Progenitor cell of endocrine pancreas (in vitro differentiated cells): ENCODE measurements around the gene NDST1. TPM values are rescaled to one million over a fixed set of nuclear protein-coding genes. Genes with fewer than 3 reads are reported as not detected.
A peak's percentile ranks its signal among the peaks of the same experiment; 100 is the strongest.

Source experiments
- DNase-seq: peaks from one replicate; pipeline ENCODE4 v3.0.0; 2021; ENCODE audit warnings: low spot score; ENCODE audit not compliant: unreplicated experiment
- H3K27ac Mint-ChIP-seq: 2 replicates; pipeline ENCODE4 v1.8.0; 2021; ENCODE audit warnings: mild to moderate bottlenecking, moderate library complexity, mixed read lengths
- H3K27me3 Mint-ChIP-seq: 2 replicates; pipeline ENCODE4 v1.8.0; 2021; ENCODE audit warnings: mixed read lengths
- H3K36me3 Mint-ChIP-seq: 2 replicates; pipeline ENCODE4 v1.8.0; 2022; ENCODE audit warnings: mixed read lengths; ENCODE audit not compliant: insufficient read depth
- H3K4me1 Mint-ChIP-seq: 2 replicates; pipeline ENCODE4 v1.8.0; 2021; ENCODE audit warnings: low read depth, mixed read lengths
- H3K4me3 Mint-ChIP-seq: 2 replicates; pipeline ENCODE4 v1.8.0; 2021; ENCODE audit warnings: low read depth, mild to moderate bottlenecking, moderate library complexity, mixed read lengths
- H3K9me3 Mint-ChIP-seq: 2 replicates; pipeline ENCODE4 v1.8.0; 2021; ENCODE audit warnings: low read depth, mixed read lengths
- total RNA-seq: library from RNA; stranded (reverse); gene quantifications from 2 replicates; pipeline ENCODE4 v1.2.1, GENCODE V29; 2021
- TF ChIP-seq, protein P1 (sequence below): fragments of 200-600 bp; sonication (generic); IDR thresholded peaks from one replicate; pipeline ENCODE4 v1.5.0; 2021; ENCODE audit warnings: antibody characterized with exemption, mild to moderate bottlenecking; ENCODE audit not compliant: unreplicated experiment

NDST1 gene
- total RNA-seq, 1 donor from 2014 or later = 169 TPM

DNA sequence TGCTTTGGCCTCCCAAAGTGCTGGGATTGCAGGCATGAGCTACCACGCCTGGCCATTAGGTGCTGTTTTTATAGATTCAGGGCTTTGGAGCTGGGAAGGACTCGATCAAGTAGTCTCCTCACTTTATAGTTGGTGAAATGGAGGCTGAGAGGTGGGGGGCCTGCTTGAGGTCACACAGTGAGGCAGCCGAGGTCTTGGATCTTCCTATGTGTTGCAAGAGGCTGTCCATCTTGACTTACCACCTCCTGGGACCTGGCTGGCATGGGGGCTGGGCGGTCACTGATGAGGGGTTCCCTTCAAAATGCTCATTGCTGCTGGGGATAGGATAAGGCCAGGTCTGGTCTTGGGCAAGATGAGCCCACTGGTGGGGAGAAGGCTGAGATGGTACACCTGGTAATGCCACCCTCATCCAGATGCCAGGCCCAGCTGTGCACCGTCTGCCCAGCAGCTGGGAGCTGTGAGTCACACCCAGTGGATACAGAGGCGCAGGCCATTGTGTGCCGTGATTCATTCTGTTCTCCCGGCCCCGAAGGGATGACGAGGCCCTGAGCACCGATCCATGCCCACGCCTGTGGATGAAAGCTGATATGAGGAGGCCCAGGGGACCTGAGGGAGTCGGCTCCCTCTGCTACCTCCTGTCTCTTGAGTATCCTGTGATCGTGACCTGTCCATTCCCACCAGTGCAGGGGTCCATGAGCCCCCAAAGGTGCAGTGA lies 10.5 kb upstream of the NDST1 start:
- Mint-ChIP-seq H3K9me3 (no peaks in the 10 kb centered on the region), H3K4me3 (peak overlapping the region; percentile 12)

DNA sequence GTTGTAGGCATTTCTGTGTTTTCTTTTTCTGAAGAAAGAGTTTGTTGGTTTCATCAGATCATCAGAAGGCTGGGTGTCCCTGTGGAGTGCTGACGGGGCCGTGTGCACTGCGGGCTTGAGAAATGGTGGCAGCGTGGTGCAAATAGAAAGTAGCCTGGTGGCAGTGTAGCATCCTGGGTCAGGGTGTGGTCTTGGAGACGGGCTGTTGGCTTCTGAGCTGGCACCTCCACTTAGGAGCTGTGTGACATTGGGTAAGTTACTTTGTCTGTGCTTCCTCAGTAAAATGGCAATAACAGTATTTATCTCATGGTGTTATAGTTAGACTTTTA lies 10.0 kb upstream of the NDST1 start:
- Mint-ChIP-seq H3K27ac (peak overlapping the region; percentile 93), H3K36me3 (peaks cover 4% of the 10 kb centered on the region), H3K27me3 (no peaks in the 10 kb centered on the region), H3K9me3 (no peaks in the 10 kb centered on the region), H3K4me1 (peaks cover 52% of the 10 kb centered on the region), H3K4me3 (peak overlapping the region; percentile 12)
- TF ChIP-seq, protein P1, sequence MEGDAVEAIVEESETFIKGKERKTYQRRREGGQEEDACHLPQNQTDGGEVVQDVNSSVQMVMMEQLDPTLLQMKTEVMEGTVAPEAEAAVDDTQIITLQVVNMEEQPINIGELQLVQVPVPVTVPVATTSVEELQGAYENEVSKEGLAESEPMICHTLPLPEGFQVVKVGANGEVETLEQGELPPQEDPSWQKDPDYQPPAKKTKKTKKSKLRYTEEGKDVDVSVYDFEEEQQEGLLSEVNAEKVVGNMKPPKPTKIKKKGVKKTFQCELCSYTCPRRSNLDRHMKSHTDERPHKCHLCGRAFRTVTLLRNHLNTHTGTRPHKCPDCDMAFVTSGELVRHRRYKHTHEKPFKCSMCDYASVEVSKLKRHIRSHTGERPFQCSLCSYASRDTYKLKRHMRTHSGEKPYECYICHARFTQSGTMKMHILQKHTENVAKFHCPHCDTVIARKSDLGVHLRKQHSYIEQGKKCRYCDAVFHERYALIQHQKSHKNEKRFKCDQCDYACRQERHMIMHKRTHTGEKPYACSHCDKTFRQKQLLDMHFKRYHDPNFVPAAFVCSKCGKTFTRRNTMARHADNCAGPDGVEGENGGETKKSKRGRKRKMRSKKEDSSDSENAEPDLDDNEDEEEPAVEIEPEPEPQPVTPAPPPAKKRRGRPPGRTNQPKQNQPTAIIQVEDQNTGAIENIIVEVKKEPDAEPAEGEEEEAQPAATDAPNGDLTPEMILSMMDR = no peak
- DNase-seq = no peak

More for the DNA sequence above, 10.5 kb upstream of the NDST1 start:
- DNase-seq = no peak
- H3K27me3 Mint-ChIP-seq = no peaks in the 10 kb centered on the region
- H3K4me1 Mint-ChIP-seq = peaks cover 52% of the 10 kb centered on the region
- peak overlapping the region; percentile 93 for H3K27ac Mint-ChIP-seq
- TF ChIP-seq, protein P1 = no peak
- peaks cover 4% of the 10 kb centered on the region for H3K36me3 Mint-ChIP-seq

DNA sequence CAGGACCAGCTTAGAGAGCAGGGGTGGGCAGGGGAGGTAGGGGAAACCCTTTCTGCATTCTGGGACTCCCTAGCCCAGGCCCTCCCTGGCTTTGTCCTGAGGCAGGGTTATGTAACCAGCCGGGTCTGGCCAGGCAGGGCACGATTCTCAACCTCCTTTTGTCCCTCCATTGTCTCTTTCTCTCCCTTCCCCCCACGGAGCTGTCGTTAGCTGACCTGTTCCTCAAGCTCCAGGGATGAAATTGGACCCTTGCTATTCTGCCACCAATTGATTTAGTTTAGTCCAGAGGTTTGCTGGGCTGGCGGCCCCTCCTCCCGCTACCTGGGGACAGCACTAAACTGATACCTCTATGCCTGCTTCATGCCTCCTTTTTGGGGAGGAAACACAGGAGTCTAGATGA lies 9.4 kb upstream of the NDST1 start:
- H3K9me3 Mint-ChIP-seq = no peaks in the 10 kb centered on the region
- TF ChIP-seq, protein P1 = no peak
- no peak for DNase-seq
- peak overlapping the region; percentile 93 for H3K27ac Mint-ChIP-seq
- peak overlapping the region; percentile 31 for H3K4me3 Mint-ChIP-seq
- H3K4me1 Mint-ChIP-seq = peaks cover 52% of the 10 kb centered on the region
- H3K36me3 Mint-ChIP-seq = peaks cover 4% of the 10 kb centered on the region
- no peaks in the 10 kb centered on the region for H3K27me3 Mint-ChIP-seq

DNA sequence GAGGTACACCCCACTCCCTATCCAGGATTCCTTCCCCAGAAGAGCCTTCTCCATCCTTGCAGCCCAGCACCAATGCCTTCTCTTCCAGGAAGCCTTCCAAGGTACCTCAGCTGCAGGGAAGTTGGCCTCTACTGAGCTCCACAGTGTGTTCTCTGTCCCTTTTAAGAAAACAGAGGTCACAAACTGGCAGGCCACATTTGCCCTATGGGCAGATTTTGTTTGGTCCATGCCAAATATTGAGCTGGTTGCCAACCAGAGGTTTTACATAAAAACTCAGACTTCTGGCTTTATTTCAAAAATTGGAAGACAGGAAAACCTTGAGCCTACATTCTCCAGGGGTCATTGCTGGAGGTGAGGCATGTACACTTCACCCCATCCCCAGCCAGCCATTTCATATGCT lies 9.0 kb upstream of the NDST1 start:
- Mint-ChIP-seq H3K4me3 (no peak overlapping the region), H3K9me3 (no peaks in the 10 kb centered on the region), H3K4me1 (peaks cover 54% of the 10 kb centered on the region), H3K27ac (peak overlapping the region; percentile 93), H3K36me3 (peaks cover 4% of the 10 kb centered on the region), H3K27me3 (no peaks in the 10 kb centered on the region)
- no peak for DNase-seq
- TF ChIP-seq, protein P1 = no peak

DNA sequence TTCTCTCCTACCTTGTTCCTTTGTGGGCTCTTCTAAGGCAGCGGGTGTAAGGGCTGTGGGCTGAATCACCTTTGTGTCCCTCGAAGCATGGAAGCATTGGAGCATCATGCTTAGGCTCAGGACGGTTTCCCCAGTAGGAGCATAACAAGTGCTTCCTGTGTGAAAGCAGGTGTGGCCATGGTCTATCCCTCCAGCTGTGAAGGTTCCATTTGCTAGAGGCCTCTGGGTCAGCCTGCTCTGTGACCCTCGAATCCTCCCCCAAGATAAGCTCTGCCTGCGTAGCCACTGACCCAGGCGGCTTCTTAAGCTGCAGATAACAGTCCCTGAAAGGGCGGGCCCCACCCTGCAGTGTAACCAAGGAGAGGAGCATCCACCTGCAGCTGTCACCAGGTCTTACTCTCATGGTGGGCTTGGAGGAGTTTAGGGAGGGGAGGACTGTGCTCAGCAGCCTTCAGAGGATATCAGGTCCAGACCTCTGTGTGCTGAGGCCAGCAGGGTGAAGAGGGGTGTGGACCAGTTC lies 8.4 kb upstream of the NDST1 start:
- TF ChIP-seq, protein P1 = no peak
- peak overlapping the region; percentile 93 for H3K27ac Mint-ChIP-seq
- H3K4me1 Mint-ChIP-seq = peaks cover 57% of the 10 kb centered on the region
- no peak overlapping the region for H3K4me3 Mint-ChIP-seq
- no peak for DNase-seq
- H3K9me3 Mint-ChIP-seq = no peaks in the 10 kb centered on the region
- H3K36me3 Mint-ChIP-seq = peaks cover 4% of the 10 kb centered on the region
- H3K27me3 Mint-ChIP-seq = no peaks in the 10 kb centered on the region
